ENCODE results near the gene FBXL16. TPM values are rescaled to one million over a fixed set of nuclear protein-coding genes. Genes with fewer than 3 reads are reported as not detected.

FBXL16 gene
- polyA plus RNA-seq, 1 donor: 0.34 TPM

GRCh38 chr16:710500-711075 lies 5.0 kb upstream of the FBXL16 start:
- no peak for DNase-seq (ENCODE audit: low read depth)

- no peak for DNase-seq (ENCODE audit: low read depth)
Measured at GRCh38 chr16:709566-710499, 4.2 kb upstream of the FBXL16 start.

- no peak for DNase-seq (ENCODE audit: low read depth)
Measured at GRCh38 chr16:708959-709358, 3.4 kb upstream of the FBXL16 start.

DNA sequence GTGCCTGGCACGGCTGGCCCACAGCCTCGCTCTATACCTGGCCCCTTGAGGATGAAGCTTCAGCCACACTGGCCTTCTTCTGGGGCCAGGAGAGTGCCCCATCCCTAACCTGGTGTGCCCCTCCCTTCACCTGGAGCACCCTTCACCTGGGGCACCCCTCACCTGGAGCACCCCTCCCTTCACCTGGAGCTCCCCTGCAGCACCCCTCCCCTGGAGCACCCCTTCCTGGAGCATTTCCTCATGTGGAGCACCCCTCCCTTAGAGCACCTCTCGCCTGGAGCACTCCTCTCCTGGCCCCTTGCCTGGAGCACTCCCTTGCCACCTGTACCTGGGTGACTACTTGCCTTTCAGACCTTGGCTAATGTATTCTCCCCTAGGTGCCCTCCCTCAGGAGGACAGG lies 2.4 kb upstream of the FBXL16 start:
- DNase-seq (ENCODE audit: low read depth): no peak

DNA sequence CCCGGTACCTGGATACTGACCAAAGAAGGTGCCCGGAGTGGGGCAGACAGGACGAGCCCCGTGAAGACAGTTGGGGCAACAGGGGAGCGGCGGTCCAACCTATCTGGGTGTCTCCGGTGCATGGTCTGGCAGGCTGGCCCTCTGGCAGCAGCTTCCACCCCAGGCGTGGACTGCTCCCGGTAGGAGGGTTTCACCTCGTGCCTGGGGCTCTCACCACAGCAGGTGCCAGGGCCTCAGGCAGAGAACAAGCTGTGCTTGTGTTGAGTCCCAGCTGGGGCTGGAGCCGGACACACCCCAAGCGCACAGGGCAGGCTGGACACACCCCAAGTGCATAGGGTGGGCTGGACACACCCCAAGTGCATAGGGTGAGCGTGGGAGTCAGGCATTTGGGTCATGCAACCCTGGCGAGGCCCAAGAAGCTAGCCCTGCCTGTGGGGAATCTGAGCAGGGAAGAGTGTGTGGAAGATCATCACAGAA lies 1.5 kb upstream of the FBXL16 start:
- no peak for DNase-seq (ENCODE audit: low read depth)

DNA sequence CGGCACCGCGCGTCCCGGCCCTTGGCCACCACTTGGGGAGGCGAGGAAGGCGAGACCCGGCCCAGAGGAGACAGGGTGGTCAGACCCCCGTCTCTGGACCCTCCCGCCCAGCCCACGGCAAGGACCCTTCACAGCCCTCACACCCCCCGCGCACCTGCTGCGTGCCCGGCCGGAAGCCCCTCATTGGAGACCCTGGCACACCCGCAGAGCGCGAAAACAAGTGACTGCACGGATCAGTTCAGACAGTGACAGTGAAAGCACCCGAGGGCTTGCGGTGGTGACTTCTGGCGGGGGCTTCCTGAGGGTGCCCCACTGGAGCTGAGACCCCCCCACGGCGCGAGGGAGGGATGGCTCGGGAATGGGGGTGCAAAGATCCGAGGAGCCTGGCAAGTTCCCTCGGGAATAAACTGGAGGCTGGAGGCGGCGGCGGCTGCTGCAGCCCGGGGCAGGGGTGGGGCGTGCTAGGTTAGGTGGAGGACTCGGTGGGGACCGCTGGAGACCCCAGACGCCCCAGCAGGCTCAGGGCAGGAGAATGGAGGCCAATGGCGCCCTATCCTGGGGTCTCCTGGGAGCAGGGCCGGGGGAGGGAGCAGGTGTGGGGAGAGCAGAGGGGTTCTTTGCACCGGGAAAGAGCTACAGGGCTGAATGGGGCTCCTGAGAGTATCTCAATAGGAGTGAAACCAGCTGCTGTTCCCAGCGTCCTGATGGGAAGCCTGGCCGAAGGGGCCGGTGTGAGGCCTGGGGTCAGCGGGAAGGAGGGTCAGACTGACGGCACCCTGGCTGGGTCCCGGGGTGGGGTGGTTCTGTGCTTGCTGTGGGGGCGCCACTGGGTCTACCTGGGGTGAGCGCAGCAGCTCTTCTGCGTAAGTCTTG lies 824 bp upstream of the FBXL16 start:
- no peak for DNase-seq (ENCODE audit: low read depth)

- no peak for DNase-seq (ENCODE audit: low read depth)
Measured at GRCh38 chr16:704552-705380, 835 bp downstream of the FBXL16 start.

- DNase-seq (ENCODE audit: low read depth): no peak
Measured at GRCh38 chr16:704047-704446, 1.6 kb downstream of the FBXL16 start.

DNA sequence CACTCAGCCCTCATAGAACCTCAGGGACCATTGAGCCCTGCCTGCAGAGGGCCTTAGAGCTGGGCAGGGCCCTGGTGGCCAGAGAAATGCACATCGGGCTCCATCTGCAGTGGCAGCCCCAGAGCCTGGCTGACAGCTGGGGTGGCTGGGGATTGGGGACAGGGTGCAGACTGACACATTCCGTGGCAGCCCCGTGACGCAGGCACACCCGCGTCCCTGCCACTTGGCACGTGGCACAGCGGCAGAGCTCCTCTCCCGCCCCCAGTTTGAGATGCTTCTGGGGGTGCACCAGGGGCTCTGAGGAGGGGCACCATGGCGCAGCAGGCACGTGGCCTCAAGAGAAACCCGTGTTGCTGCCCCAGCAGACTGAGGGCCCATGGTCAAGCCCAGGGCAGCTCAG lies 2.2 kb downstream of the FBXL16 start:
- no peak for DNase-seq (ENCODE audit: low read depth)

DNA sequence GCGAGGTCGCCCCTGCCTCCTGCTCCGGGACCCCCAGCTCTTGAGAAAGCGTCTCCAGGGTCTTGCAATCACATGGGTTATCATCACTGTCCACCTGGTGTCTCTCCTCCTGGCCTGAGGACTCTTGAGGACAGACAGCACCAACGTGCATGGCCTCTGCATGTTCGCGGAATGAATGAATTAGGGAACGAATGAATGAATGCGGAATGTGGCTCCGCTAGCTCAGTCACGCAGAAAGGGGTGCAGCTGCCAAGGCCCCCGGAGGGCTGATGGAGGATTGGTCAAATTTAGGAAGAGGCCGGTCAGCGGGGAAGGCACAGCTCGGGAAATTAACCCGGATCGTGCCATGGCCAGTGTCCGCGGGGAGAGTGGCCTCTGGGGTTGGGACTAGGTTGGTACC lies 3.3 kb downstream of the FBXL16 start:
- no peak for DNase-seq (ENCODE audit: low read depth)

DNA sequence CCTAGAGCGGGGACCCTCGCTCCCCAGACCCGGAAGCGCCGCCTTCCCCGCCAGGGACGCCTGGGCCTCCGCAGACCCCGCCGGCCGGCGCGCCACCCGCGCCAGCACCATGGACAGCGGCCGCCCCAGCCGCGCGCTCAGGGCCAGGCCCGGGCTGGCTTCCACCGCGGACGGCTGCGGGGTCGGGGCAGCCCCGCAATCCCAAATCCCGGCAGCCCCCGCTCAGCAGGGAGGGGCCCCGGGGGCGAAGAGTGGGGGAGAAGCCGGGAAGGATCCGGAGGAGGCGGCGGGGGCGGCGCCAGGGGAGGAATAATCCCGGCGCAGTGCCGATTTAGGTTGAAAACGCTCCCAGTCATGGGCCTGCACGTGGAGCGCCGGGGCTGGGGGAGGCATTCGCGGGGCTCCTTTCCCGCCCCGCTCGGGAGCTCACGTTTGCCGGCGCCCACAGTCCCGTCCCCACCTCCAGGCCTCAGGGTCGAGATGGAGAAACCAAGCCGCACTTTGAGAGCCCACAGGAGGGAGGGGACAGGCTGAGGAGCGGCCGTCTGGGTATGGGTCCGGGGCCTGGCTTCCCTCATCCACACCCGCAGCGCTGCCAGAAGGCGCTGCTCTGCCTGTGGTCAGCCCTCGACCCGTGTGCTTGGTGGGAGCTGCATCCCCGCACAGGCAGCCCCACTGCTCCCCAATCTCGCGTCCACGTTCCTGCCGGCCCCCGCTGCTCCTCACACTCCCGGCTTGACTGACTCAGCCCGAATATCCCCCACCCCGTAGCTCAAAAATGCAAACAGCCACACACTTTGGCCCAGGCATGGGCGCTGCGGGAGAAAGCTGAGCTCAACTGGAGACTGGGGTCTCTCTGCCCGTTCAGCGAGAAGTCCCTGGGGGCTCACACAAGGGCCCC lies 4.7 kb downstream of the FBXL16 start:
- no peak for DNase-seq (ENCODE audit: low read depth)

GRCh38 chr16:698911-699671 lies 6.5 kb downstream of the FBXL16 start:
- no peak for DNase-seq (ENCODE audit: low read depth)

GRCh38 chr16:695355-696089 lies 10.1 kb downstream of the FBXL16 start:
- no peak for DNase-seq (ENCODE audit: low read depth)

DNA sequence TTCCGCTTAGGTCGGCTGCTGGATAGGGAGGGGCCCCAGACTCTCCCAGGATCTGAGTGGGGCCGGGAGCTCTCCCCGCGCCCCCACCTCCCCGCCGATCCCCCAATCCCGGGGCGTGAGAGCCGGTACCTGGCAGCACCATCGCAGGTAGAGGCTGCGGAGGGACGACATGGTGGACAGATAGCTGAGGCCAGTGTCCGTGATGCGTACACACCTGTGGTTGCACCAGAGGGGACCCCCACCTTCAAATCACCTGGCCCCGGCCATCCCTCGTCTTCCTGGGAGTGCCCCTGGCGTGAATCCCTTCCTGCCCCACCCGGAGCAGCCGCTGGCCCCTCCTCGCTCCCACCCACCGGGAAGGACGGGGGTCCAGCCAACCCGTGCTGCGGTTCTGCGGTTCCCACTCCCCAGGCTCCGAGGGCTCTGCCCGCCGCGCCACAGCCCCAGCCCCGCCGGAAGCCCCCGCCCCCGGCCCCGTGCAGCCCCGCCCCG lies 10.7 kb downstream of the FBXL16 start:
- DNase-seq (ENCODE audit: low read depth): no peak

DNA sequence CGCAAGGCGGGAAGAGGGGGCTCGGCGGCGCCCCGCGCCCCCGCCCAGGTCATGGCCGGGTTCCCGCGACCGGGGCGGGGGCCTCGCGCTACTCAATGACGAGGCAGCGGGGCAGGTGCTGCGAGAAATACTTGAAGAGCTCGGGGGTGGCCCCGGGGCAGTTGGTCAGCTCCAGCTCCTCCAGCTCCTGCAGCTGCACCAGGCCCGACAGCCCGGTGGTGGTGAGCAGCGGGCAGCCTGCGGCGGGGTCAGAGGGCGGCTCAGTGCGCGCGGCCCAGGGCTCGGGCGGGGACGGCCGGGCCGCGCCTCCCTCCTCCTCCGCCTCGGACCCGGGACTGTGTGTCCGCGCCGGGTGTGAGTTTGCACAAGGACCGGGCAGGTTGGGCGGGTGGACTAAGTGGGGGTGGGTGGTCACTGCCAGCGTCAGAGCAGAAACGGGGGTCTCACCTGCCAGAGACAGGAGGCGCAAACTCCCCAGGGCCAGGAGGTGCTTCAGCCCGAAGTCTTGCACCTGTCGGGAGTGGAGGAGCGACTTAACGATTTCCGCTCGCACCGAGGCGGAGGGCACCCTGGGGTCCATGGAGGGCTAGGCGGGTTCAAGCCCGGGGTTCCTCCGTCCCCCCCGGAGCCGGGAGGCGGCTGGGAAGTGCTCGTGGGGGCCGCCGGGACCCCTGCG lies 11.3 kb downstream of the FBXL16 start:
- no peak for DNase-seq (ENCODE audit: low read depth)

- no peak for DNase-seq (ENCODE audit: low read depth)
Measured at GRCh38 chr16:693766-694165, 11.8 kb downstream of the FBXL16 start.

DNA sequence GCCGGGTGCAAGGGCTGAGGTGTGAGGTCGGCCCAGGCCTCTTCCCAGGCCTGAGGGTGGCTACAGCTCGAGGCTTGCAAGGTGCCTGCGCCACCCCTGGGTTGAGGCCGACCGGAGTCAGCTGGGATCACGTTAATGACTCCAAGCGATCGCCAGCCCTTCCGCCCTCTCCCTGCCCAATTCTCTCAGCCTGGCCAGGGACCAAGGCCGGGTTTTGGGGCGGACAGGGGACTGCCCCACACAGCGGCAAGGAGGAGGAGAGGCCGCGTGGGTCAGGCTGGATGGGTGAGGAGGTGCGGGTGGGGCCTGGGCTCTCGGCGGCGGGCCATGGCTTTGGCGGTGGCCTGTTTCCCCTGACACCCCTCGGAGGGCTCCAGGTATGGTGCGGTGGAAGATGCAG lies 12.2 kb downstream of the FBXL16 start:
- no peak for DNase-seq (ENCODE audit: low read depth)

Measured in forelimb muscle (tissue), 1 donor.